ENCODE results near the gene GEMIN5.

Gene GEMIN5

DNA sequence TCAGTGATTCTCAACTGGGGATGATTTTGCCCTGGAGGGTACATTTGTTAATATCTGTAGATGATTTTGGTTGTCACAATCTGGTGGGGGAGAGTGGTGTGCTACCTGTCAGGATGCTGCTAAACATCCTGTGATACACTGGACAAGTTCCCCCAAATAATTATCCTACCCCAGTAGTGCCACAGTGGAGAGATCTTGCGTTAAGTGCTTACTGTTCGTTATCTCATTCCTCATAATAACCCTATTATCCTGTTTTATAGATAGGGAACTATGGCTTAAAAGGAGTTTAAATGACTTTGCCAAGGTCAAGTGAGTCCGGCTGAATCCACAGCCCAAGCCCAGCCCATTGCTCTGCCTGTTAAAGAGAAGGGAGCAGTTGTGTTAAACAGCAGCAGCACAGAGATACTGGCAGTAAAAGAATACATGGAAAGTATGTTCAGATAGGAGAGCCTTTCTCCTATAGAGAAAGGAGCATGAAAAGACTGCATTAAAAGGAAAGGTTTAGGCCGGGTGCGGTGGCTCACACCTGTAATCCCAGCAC is 64.2 kb downstream of the GEMIN5 start:
- DNase-seq = no peak

DNA sequence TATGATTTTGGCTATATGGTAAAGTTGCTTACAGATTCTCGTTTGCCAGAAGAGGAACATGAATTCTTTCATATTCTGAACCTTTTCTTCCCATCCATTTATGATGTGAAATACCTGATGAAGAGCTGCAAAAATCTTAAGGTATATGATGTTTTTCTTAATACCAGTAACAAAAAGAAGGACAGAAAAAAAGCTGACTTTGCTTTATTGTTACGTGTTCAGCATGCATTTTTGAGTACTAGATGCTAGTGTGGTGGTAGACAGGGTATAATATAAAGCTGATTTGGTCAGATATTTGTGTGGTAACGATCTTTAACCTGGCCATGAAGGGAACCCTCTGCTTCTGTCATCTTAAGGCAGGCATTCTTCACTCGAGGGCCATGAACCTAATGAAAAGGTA is 66.3 kb downstream of the GEMIN5 start:
- no peak for DNase-seq

DNA sequence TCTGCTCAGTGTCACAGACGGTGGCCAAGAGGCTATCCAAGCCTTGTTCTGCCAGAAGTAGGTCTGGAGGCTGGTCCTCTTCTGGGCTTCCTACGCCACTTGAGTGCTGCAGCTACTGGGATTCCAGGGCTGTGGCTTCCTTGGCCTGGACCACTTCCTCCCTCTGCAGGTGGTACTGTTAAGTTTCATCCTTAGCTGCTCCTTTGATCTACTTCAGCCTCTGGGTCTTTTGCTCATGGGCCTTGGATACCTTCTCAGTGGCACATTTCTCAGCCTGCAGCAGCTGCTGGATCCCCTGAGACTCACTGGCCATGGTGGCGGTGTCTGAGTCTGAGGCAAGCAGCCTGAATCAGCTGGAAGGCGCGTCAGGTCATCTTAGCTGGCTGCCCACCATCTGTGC is 69.3 kb downstream of the GEMIN5 start:
- no peak for DNase-seq

DNA sequence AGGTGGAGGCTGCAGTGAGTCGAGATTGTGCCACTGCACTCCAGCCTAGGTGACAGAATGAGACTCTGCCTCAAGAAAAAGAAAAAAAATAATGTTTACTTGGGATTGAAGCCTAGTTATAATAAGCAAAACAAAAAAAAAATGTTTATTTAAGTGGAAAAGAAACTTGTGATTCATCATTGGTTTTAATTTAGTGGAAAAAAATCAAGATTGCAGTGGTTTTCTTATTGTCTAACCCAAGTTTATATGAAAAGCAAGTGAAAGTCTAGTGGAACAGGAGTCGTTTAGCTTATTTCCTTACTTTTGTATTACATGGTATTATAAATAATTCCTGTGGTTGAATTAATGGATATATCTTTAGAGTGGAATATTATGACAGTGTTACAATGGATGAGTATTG is 71.2 kb downstream of the GEMIN5 start:
- DNase-seq = no peak

DNA sequence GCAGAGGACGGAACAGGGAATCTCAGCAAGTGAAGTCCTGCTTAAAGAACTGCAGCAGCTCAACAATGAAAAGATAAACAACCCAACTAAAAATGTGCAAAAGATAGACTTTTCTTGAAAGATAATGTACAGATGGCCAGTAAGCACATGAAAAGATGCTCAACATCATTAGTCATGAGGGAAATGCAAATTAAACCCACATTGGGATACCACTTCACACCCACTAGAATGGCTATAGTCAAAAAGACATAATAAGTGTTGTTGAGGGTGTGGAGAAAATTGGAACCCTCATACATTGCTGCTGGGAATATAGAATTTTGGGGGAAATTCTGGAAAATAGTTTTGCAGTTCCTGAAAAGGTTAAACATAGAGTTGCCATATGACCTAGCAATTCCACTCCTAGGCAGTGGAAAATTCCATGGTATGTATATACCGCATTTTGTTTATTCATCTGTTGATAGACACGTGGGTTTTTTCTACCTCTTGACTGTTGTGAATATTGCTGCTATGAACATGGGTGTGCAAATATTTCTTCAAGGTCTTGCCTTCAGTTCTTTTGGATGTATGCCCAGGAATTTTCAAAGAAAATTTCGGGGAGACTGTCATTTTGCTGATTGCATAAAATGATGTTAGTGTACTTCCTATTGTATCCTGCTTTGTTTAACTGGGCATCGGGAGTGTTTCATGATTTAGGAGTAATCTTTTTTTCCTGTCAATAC is 72.4 kb downstream of the GEMIN5 start:
- no peak for DNase-seq

DNA sequence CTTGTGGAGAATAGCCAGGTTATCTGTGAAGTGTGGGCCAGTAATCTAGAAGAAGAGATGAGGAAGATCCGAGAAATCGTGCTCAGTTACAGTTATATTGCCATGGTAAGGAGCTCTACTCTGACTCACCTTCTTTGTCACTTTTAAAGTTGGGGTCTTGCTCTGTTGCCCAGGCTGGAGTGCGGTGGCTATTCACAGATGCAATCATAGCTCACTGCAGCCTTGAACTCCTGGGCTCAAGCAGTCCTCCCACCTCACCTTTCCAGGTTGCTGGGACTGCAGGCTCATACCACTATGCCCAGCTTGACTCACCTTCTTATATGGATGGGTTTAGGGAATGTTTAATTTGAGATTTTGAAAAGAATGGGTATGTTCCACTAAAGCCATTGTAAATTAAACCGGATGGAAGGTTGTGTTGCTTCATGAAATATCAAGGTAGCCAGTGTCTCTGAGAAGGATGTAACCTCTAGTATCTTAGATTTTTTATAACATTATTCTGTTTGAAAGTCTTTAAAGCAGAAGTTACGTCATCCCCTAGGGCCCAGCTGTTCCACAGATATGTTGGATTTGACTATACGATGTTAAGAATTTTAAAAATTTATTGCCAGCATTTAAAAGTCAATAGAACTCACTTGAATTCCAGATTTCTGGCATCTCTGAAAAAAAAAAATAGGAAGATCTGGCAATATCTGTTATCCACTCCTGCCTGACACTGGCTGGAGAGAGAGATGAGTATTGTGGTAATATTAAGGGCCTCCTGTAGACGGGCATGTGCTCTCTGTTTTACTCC is 74.5 kb downstream of the GEMIN5 start:
- DNase-seq = no peak

DNA sequence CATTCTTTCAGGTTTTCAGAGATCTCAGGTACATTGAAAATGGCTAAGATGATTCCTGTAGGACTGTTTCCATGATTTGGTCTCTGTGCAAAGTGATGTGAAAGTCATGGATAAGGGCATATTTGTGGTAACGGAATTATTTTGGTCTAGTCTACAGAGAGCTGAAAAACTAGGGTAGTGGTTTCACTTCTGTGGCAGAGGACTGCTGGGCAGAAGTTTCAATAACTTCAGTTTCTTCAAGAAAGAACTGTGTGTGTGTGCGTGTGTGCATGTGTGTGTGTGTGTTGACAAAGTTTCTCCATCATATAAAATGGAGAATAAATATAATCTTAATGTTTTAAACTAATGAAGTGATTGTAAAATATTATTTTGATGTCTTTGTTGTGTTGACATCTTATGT is 75.2 kb downstream of the GEMIN5 start:
- no peak for DNase-seq

DNA sequence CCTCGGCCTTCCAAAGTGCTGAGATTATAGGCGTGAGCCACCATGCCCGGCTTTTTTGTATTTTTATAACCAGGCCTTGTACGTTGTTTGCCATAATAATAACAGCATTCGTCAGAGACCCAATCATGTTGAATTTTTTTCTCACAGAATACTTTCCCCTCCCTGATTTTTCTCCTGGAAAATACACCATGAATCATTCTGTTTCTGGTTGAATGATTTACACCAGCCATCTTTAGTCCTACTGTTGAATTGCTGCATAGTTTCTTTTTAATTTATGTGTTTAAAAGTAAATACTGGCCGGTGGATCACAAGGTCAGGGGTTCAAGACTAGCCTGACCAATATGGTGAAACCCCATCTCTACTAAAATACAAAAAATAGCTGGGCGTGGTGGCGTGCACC is 76.1 kb downstream of the GEMIN5 start:
- no peak for DNase-seq

DNA sequence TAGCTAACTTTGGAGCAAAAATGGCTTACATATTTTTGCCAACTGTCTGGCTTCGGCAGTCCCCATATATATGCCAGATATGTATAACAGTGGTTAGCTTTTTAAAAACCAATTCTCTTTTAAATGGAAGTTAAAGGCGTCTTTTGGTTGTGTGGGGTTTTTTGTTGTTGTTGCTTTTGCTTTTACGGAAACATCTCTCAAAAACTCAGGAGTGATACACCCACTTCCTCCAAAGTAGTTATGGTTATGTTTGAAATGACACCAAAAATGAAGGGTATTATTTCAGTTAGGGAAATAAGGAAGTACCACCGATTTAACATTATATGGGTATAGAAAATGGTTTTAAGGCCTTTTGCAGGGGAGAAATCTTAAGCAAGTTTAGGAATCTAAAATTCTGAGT is 77.2 kb downstream of the GEMIN5 start:
- no peak for DNase-seq

DNA sequence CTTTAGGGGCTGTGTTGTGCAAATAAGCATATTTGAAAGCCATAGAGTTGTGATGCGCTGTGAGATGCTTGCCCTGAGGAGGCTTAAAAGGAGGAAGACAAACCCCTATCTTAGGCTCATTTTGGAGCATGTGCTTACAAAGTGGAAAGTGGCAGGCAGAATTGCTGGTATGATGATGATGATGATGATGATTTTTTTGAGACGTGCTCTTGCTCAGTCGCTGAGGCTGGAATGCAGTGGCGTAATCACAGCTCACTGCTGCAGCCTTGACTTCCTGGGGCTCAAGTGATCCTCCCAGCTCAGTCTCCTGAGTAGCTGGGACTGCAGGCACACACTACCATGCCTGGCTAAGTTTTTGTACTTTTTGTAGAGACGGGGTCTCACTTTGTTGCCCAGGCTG is 77.9 kb downstream of the GEMIN5 start:
- DNase-seq = no peak

DNA sequence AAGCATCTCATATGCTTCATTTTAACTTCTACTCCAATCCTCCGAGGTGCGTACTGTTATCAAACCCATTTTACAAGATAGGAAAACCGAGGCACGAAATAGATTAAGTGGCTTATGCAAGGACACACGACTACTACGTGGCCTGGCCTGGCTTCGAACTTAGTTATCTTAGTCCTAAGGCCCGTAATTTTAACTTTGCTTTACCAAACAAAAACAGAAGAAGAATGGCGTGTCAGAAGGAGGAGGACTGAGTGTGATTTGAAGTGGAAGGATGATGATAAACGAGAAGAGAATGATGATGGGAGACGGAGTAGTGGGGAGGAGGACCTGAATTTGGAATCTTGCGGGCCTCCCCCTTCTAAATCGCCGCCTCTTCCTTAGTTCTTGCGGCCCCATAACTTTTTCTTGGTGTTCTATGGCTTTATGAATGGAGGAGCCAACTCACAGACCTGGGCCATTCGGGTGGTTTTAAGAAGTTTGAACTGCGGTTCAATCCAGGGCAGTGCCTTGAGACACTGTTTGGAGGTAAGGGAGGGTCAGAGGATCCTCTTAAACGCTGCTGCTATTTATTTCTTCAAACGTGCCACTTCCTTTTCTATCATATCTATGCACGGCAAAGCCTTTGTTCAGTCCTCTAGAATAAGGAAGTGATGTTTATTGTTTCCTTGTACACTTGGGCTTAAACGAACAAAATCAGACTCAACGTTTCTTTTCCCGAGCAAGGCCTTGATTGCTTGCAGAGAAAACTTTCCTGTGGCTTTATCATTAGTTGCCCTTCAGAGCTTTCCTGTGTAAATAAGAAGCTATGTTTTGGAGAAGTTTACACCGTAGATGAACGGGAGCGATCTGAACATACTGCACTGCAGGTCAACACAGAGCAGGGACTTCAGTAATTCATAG is 78.8 kb downstream of the GEMIN5 start:
- DNase-seq = no peak

DNA sequence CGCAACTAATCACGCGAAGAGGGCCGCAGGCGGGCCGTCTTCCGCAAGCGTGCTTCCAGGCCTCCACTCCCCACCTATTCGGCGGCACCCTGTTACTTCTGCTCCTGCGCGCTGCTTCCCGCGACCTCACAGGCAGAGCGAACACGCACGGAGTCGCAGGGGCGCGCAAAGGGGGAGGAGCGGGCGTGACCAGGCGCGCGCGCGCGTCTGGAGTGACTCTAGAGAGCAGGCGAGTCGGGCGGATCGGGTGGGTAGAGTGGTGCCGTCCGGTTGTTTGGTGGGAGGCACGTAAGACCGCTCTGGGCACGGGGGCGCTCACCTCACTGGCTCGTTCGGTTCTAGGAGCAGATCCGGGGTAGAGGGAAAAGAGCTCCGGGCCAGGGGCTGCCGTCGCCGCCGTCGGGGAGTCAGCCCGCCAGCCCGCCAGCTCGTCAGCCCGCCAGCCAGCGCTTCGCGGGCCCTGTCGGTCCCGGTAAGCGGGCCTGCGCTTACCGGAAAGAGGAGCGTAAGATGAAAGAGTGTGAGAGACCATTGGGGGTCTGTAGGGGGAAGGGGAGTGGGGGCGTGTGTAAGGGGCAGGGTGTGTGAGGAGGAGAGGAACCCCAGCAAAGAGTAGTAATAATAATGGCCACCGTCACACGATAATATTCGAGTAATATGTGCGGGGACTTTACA is 79.6 kb downstream of the GEMIN5 start, which contains the start of gene CNOT8:
Gene CNOT8 (plus strand): TSS at position 331 of the 675 bp plus-strand sequence. CDS start 4,652 bp downstream, outside the sequence.
- peak; percentile 86 for DNase-seq

DNA sequence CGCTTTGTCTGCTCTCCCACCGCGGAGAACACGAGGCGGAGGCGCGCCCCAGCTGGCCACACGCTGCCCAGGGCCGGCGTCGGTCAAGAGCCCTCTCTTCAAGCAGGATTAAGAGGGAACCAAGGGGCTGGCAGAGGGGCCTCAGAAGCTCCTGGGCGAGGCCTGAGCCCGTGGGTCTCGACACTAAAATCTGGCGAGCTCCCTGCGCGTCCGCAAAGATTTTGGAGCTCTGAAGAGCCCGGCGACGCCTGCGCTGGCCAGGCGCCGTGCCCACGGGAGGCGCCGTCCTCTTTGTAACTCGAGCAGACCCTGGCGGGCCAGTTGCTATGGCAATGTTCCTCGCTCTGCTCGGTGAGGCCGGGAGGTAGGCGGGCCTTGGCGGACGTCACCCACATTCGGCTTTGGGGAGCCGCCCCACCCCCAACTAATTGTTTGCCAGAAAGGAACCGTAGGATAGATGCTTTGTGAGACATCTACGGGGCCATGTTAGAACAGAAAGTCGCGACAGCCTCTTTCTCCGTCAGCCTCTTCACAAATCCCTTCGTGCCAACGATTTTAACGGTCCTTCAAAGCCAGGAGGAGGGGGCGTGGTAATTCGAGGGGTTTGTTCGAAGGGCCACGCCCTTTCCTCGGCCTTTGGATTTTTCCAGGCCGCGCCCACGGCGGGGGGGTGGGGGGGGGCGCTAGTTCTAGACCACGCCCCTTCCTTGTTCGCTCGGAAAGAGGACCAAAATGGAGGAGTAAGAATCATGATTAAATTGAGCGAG is 80.3 kb downstream of the GEMIN5 start:
- peak; percentile 90 for DNase-seq

DNA sequence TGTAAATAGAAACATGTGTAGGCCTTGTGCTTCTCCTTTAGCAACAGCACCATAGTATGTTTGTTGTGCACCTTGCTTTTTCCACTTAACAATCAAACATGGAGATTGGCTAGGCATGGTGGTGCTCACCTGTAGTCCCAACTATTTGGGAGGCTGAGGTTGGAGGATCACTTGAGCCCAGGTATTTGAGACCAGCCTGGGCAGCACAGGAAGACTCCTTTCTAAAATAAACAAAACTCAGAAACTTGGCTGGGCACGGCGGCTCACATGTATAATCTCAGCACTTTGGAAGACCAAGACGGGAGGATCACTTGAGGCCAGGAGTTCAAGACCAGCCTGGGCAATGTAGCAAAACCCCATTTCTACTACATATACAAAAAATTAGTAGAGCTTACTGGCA is 86.7 kb downstream of the GEMIN5 start:
- DNase-seq = no peak

DNA sequence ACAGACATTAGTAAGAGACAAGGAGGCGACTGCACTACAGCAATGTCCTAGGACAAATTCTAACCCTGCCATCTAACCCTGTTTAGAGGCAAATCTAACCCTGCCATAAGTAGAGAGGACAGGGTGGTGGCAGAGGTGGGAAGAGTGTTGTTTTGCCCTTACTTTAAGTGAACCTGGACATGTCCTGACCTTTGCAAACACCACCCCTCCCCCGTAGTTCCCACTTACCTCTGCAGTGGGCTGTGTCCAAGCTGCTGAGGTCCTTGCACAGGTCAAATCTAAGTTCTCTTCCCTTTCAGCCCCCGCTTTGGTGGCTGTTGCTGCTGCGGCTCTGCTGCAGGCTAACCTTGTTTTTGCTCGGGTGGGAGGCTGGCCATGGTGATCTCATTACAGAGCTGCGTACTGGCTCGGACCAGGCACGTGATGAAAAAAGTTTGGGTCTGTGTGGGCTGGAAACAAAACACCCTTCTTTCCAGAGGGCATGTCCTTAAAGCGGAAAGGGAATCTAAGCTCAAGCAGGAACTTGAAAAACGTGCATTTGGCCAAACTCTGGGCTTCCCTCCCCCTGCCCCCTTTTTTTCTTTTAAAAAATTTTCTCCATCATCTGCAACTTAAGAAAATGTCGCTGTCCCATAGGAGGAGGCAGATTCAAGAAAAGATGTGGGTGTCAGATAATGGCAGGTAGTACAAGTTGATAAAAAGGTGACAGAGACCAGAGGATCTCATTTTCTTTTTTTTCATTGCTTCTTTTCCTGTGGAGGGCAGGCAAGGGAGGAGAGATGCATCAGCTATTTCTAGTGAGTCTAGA is 87.6 kb downstream of the GEMIN5 start, which contains the start of gene FAXDC2:
Gene FAXDC2 (minus strand): TSS at position 349 of the 808 bp plus-strand sequence. CDS start 12,425 bp downstream, outside the sequence.
- no peak for DNase-seq

DNA sequence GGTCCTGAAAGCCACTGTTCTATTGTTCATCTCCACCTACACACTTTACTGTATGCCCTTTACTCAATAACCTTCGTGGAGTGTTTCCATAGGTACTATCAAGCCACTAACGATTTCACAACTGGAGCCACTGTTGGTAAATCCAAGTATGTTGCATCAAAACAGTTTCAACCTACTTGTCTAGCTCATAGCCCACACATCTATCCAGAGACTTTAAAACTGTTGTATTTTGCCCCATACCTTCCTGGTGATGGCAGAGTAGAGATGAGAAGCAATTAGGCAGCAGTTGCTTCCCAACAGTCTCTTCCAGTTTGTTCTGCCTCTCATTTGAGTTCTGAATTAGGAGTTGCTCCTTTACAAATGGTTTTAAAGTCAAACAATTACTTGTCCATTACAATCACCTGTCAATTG is 88.2 kb downstream of the GEMIN5 start:
- no peak for DNase-seq

DNA sequence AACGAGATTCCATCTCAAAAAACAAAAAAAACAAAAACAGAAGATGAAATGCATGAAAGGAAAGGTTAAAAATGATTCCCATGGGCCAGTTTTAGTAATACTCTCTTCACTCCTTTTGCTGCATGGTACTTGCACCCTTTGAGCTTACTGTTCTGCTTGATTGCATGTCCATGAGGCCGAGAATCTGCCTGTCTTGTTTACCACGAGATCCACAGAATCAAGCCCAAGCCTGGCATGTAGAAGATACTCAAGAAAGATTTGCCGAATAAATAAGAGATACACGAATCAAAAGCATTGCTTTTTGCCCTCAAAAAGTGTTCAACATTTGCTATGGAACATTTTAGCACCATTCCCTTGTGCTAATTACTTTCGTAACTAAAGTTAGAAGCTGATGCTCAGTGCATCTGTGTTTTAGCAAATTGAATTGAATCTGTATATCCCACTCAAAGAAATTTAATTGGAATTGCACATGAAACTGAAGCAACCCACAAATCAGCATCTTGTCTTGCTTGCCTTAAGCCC is 88.7 kb downstream of the GEMIN5 start:
- DNase-seq = no peak

DNA sequence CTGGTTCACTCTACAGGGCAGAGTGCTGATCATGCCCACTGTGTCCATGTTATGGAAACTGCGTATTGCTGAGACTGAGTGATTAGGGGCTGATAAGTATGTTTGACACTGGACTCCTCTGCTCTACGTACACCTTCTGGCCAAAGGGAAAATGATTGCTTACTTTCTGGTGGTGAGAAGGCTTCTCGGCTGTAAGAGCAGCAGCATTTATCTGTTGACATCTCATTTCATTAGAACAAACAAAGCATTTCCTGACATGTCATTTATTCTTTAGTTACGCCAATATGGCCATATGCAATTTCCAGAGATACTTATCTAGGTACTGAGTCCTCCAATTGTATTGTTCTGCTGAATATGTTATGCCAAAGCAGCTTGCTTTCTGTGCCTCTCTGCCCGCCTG is 93.2 kb downstream of the GEMIN5 start:
- no peak for DNase-seq

DNA sequence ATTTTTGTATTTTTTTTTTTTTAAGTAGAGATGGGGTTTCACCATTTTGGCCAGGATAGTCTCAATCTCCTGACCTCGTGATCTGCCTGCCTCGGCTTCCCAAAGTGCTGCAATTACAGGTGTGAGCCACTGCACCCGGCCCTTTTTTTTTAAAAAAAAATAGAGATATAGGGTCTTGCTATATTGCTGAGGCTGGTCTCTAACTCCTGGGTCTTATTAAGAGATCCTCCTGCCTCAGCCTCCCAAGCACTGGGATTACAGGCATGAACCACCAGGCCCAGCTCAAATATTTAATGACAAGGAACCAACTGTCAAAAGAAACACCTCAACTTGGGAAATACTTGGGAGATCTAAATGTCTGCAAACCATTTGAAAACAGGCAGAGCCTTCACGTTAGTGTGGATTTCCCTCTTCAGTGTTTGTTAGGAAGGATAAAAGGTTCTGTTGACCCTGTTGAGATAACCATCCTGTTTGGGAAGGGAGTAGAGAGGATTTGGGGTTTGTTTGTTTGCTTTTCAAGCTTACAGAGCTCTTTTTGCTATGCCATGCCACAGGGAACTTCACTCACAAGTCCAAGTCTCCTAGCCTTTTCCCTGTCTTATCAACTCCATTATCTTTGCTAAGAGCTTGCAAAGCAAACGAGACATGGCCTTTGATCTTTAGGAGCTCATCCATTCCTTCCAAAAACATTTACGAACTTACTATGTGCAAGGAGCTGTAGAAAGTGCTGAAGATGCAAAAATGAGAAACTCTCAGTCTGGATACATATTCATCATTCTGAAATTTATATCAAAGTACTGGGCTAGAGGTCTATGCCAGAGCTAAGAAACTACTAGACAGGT is 95.1 kb downstream of the GEMIN5 start:
- DNase-seq = no peak

Measured in NCI-H1048 (cell line).